ENCODE measurements around the gene REEP3.

The REEP3 gene

GRCh38 chr10:63665670-63666134 is 144.5 kb downstream of the REEP3 start:
- DNase-seq (ENCODE audit: low read depth, low spot score): peak; percentile 19

- DNase-seq (ENCODE audit: low read depth, low spot score): peak; percentile 92
Observed at GRCh38 chr10:63666836-63667383, 145.7 kb downstream of the REEP3 start.

- DNase-seq (ENCODE audit: low read depth, low spot score): no peak
Observed at GRCh38 chr10:63667596-63668480, 146.6 kb downstream of the REEP3 start.

GRCh38 chr10:63670291-63670898 is 149.2 kb downstream of the REEP3 start:
- DNase-seq (ENCODE audit: low read depth, low spot score): peak; percentile 4

- peak; percentile 78 for DNase-seq (ENCODE audit: low read depth, low spot score)
Observed at GRCh38 chr10:63671317-63671937, 150.2 kb downstream of the REEP3 start.

GRCh38 chr10:63672491-63672890 is 151.3 kb downstream of the REEP3 start:
- DNase-seq (ENCODE audit: low read depth, low spot score): no peak

- no peak for DNase-seq (ENCODE audit: low read depth, low spot score)
Observed at GRCh38 chr10:63673246-63673645, 152.0 kb downstream of the REEP3 start.

- no peak for DNase-seq (ENCODE audit: low read depth, low spot score)
Observed at GRCh38 chr10:63673846-63674245, 152.6 kb downstream of the REEP3 start.
